GM21526 (cell line): ENCODE measurements around the gene GGN.
"Not testable (repeated sequence)": the region's sequence is repeated elsewhere in the genome, so short reads cannot be mapped to it uniquely, and the experiment has no call there.

Experiments
- ATAC-seq: cut with Tn5 transposase; IDR thresholded peaks from one replicate; pipeline ENCODE4 v1.9.1; 2021; ENCODE audit warnings: moderate library complexity; ENCODE audit not compliant: unreplicated experiment, low FRiP score

Gene GGN

GRCh38 chr19:38367041-38367440 lies 20.8 kb downstream of the GGN start:
- ATAC-seq: no peak

- not testable (repeated sequence) for ATAC-seq
Measured at GRCh38 chr19:38362946-38363688, 24.7 kb downstream of the GGN start.

GRCh38 chr19:38362076-38362945 lies 25.5 kb downstream of the GGN start:
- no peak for ATAC-seq

GRCh38 chr19:38361633-38362075 lies 26.2 kb downstream of the GGN start:
- no peak for ATAC-seq

- no peak for ATAC-seq
Measured at GRCh38 chr19:38360839-38361631, 26.8 kb downstream of the GGN start.

GRCh38 chr19:38360351-38360750 lies 27.5 kb downstream of the GGN start:
- no peak for ATAC-seq

- no peak for ATAC-seq
Measured at GRCh38 chr19:38359242-38360021, 28.4 kb downstream of the GGN start.

GRCh38 chr19:38358071-38358470 lies 29.8 kb downstream of the GGN start:
- ATAC-seq: no peak

- ATAC-seq: no peak
Measured at GRCh38 chr19:38355728-38356725, 31.8 kb downstream of the GGN start.

GRCh38 chr19:38352611-38353010 lies 35.2 kb downstream of the GGN start:
- no peak for ATAC-seq

- no peak for ATAC-seq
Measured at GRCh38 chr19:38351865-38352395, 35.9 kb downstream of the GGN start.

- no peak for ATAC-seq
Measured at GRCh38 chr19:38350883-38351282, 37.0 kb downstream of the GGN start.

GRCh38 chr19:38346837-38347236 lies 41.0 kb downstream of the GGN start:
- ATAC-seq: no peak

- ATAC-seq: no peak
Measured at GRCh38 chr19:38340927-38341326, 46.9 kb downstream of the GGN start.

GRCh38 chr19:38339011-38339410 lies 48.8 kb downstream of the GGN start:
- not testable (repeated sequence) for ATAC-seq

- ATAC-seq: no peak
Measured at GRCh38 chr19:38337360-38337653, 50.5 kb downstream of the GGN start.

- peak; percentile 42 for ATAC-seq
Measured at GRCh38 chr19:38336638-38337359, 51.0 kb downstream of the GGN start.

GRCh38 chr19:38335949-38336637 lies 51.7 kb downstream of the GGN start:
- peak; percentile 60 for ATAC-seq
